HG03280 (cell line): ENCODE results near the gene FGGY.

Experiments
- ATAC-seq: cut with Tn5 transposase; IDR thresholded peaks from one replicate; pipeline ENCODE4 v1.9.1; 2021; ENCODE audit warnings: mild to moderate bottlenecking, moderate library complexity; ENCODE audit not compliant: unreplicated experiment

Gene FGGY

GRCh38 chr1:59669752-59670312 lies 372.9 kb downstream of the FGGY start:
- no peak for ATAC-seq

GRCh38 chr1:59670662-59671061 lies 373.8 kb downstream of the FGGY start:
- no peak for ATAC-seq

- no peak for ATAC-seq
Measured at GRCh38 chr1:59671066-59671952, 374.4 kb downstream of the FGGY start.

GRCh38 chr1:59671953-59672305 lies 375.0 kb downstream of the FGGY start:
- ATAC-seq = no peak

GRCh38 chr1:59672851-59673572 lies 376.1 kb downstream of the FGGY start:
- ATAC-seq = no peak

GRCh38 chr1:59673573-59674450 lies 376.9 kb downstream of the FGGY start:
- no peak for ATAC-seq

GRCh38 chr1:59674595-59674994 lies 377.7 kb downstream of the FGGY start:
- ATAC-seq = no peak

- no peak for ATAC-seq
Measured at GRCh38 chr1:59675936-59676335, 379.0 kb downstream of the FGGY start.

GRCh38 chr1:59678040-59678439 lies 381.1 kb downstream of the FGGY start:
- ATAC-seq = no peak

- ATAC-seq = no peak
Measured at GRCh38 chr1:59678493-59679228, 381.8 kb downstream of the FGGY start.

GRCh38 chr1:59680044-59680443 lies 383.1 kb downstream of the FGGY start:
- ATAC-seq = no peak

- no peak for ATAC-seq
Measured at GRCh38 chr1:59682396-59683080, 385.6 kb downstream of the FGGY start.

GRCh38 chr1:59683197-59683596 lies 386.3 kb downstream of the FGGY start:
- no peak for ATAC-seq

GRCh38 chr1:59684698-59685097 lies 387.8 kb downstream of the FGGY start:
- ATAC-seq = no peak

- no peak for ATAC-seq
Measured at GRCh38 chr1:59685101-59685500, 388.2 kb downstream of the FGGY start.

GRCh38 chr1:59685666-59686065 lies 388.8 kb downstream of the FGGY start:
- no peak for ATAC-seq

GRCh38 chr1:59686170-59686569 lies 389.3 kb downstream of the FGGY start:
- ATAC-seq = no peak

- no peak for ATAC-seq
Measured at GRCh38 chr1:59686574-59686973, 389.7 kb downstream of the FGGY start.

- no peak for ATAC-seq
Measured at GRCh38 chr1:59687081-59687480, 390.2 kb downstream of the FGGY start.

GRCh38 chr1:59688976-59689375 lies 392.1 kb downstream of the FGGY start:
- ATAC-seq = no peak
